Transverse colon (tissue), 3 donors: ENCODE results near the gene PLEKHO2.
A peak's percentile ranks its signal among the peaks of the same experiment; 100 is the strongest.

Experiments used
- EP300 ChIP-seq: sonication (generic); formaldehyde crosslinking; IDR thresholded peaks from one replicate; pipeline ENCODE4 v1.6.1; 2017; ENCODE audit warnings: antibody characterized with exemption, low read depth
- POLR2A ChIP-seq: fragments of 450-650 bp; IDR thresholded peaks from one replicate; pipeline ENCODE4 v1.6.1; 2016; ENCODE audit warnings: antibody characterized with exemption, mild to moderate bottlenecking, moderate library complexity
- TF ChIP-seq, protein P1 (sequence below), 5 experiments: fragments of 200-600 bp in 3 of 5; fragments of 450-650 bp in 2 of 5; sonication (generic) in 3 of 5; IDR thresholded peaks; 1 replicate in 2 of 5; 2 replicates in 3 of 5; pipeline ENCODE4 v1.5.1; 2016 to 2017; ENCODE audit warnings: antibody characterized with exemption in 5 of 5, inconsistent platforms in 3 of 5, mild to moderate bottlenecking in 2 of 5, moderate library complexity in 1 of 5

- TF ChIP-seq, protein P1, sequence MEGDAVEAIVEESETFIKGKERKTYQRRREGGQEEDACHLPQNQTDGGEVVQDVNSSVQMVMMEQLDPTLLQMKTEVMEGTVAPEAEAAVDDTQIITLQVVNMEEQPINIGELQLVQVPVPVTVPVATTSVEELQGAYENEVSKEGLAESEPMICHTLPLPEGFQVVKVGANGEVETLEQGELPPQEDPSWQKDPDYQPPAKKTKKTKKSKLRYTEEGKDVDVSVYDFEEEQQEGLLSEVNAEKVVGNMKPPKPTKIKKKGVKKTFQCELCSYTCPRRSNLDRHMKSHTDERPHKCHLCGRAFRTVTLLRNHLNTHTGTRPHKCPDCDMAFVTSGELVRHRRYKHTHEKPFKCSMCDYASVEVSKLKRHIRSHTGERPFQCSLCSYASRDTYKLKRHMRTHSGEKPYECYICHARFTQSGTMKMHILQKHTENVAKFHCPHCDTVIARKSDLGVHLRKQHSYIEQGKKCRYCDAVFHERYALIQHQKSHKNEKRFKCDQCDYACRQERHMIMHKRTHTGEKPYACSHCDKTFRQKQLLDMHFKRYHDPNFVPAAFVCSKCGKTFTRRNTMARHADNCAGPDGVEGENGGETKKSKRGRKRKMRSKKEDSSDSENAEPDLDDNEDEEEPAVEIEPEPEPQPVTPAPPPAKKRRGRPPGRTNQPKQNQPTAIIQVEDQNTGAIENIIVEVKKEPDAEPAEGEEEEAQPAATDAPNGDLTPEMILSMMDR (IDR thresholded peaks at IDR 0.05): peak in 1 of 5 experiments; percentile 6
- TF ChIP-seq EP300 (no peak), POLR2A (peak; percentile 72)
Observed at GRCh38 chr15:64841344-64842095, at the start of gene PLEKHO2.
